H9 (cell line): ENCODE results near the gene PRKCA. TPM values are rescaled to one million over a fixed set of nuclear protein-coding genes. Genes with fewer than 3 reads are reported as not detected.

Source experiments
- DNase-seq: peaks from one replicate; pipeline ENCODE4 v3.0.0-alpha.2; 2017
- H2AFZ ChIP-seq: one replicate; pipeline ENCODE4 v1.6.1; 2013; ENCODE audit warnings: mild to moderate bottlenecking, low read length, control low read depth, moderate library complexity
- H2AK5ac ChIP-seq: 2 replicates; pipeline ENCODE4 v1.6.1; 2013; ENCODE audit warnings: low read length, control low read depth, mixed read lengths; ENCODE audit not compliant: insufficient read length
- H2BK120ac ChIP-seq: one replicate; pipeline ENCODE4 v1.6.1; 2013; ENCODE audit warnings: low read depth, mild to moderate bottlenecking, low read length, control low read depth, inconsistent platforms; ENCODE audit not compliant: poor library complexity, severe bottlenecking
- H2BK12ac ChIP-seq: 2 replicates; pipeline ENCODE4 v1.6.1; 2013; ENCODE audit warnings: low read length, control low read depth, mixed read lengths, low read depth; ENCODE audit not compliant: insufficient read length
- H2BK15ac ChIP-seq: 2 replicates; pipeline ENCODE4 v1.6.1; 2013; ENCODE audit warnings: low read depth, low read length, control low read depth
- H2BK20ac ChIP-seq: one replicate; pipeline ENCODE4 v1.6.1; 2013; ENCODE audit warnings: low read depth, mild to moderate bottlenecking, low read length, control low read depth, inconsistent platforms; ENCODE audit not compliant: poor library complexity, severe bottlenecking
- H2BK5ac ChIP-seq: 2 replicates; pipeline ENCODE4 v1.6.1; 2013; ENCODE audit warnings: low read length, control low read depth, mixed read lengths; ENCODE audit not compliant: insufficient read length
- H3K14ac ChIP-seq: 2 replicates; pipeline ENCODE4 v1.6.1; 2013; ENCODE audit warnings: low read length, control low read depth; ENCODE audit not compliant: insufficient read depth
- H3K18ac ChIP-seq: 2 replicates; pipeline ENCODE4 v1.6.1; 2013; ENCODE audit warnings: low read depth, mild to moderate bottlenecking, mixed read lengths, low read length, control low read depth; ENCODE audit not compliant: insufficient read length
- H3K23ac ChIP-seq: 2 replicates; pipeline ENCODE4 v1.6.1; 2013; ENCODE audit warnings: low read length, control low read depth, mixed read lengths, low read depth; ENCODE audit not compliant: insufficient read length
- H3K23me2 ChIP-seq: 2 replicates; pipeline ENCODE4 v1.6.1; 2013; ENCODE audit warnings: low read depth, mild to moderate bottlenecking, mixed read lengths, low read length, control low read depth; ENCODE audit not compliant: insufficient read length, poor library complexity, severe bottlenecking
- H3K27ac ChIP-seq: 2 replicates; pipeline ENCODE4 v1.5.1; 2013; ENCODE audit warnings: low read length, control low read depth, mixed read lengths, low read depth; ENCODE audit not compliant: insufficient read length
- H3K27me3 ChIP-seq: 2 replicates; pipeline ENCODE4 v1.6.1; 2013; ENCODE audit warnings: low read length, control low read depth, inconsistent platforms; ENCODE audit not compliant: insufficient read depth
- H3K4ac ChIP-seq: 2 replicates; pipeline ENCODE4 v1.6.1; 2013; ENCODE audit warnings: low read depth, mild to moderate bottlenecking, control low read depth, inconsistent platforms, low read length, moderate library complexity
- H3K4me1 ChIP-seq: 2 replicates; pipeline ENCODE4 v1.6.1; 2013; ENCODE audit warnings: low read length, control low read depth, inconsistent platforms; ENCODE audit not compliant: insufficient read depth
- H3K4me2 ChIP-seq: 2 replicates; pipeline ENCODE4 v1.6.1; 2013; ENCODE audit warnings: low read length, control low read depth, mixed read lengths; ENCODE audit not compliant: insufficient read length, insufficient read depth
- H3K56ac ChIP-seq: 2 replicates; pipeline ENCODE4 v1.6.1; 2013; ENCODE audit warnings: low read depth, mild to moderate bottlenecking, mixed read lengths, low read length, control low read depth; ENCODE audit not compliant: insufficient read length
- H3K79me1 ChIP-seq: 2 replicates; pipeline ENCODE4 v1.6.1; 2013; ENCODE audit warnings: low read depth, mild to moderate bottlenecking, moderate library complexity, low read length, control low read depth, inconsistent platforms; ENCODE audit not compliant: insufficient read depth, poor library complexity, severe bottlenecking
- H3K79me2 ChIP-seq: 2 replicates; pipeline ENCODE4 v1.6.1; 2013; ENCODE audit warnings: low read length, control low read depth, inconsistent platforms; ENCODE audit not compliant: insufficient read depth
- H3K9ac ChIP-seq: 2 replicates; pipeline ENCODE4 v1.6.1; 2013; ENCODE audit warnings: low read length, control low read depth, mixed read lengths; ENCODE audit not compliant: insufficient read length; ENCODE audit errors: extremely low read depth
- H3K9me3 ChIP-seq: one replicate; pipeline ENCODE4 v1.6.1; 2013; ENCODE audit warnings: low read depth, low read length, inconsistent platforms; ENCODE audit not compliant: control insufficient read depth
- H3T11ph ChIP-seq: one replicate; pipeline ENCODE4 v1.6.1; 2013; ENCODE audit warnings: mild to moderate bottlenecking, low read length, control low read depth, inconsistent platforms
- H4K20me1 ChIP-seq: one replicate; pipeline ENCODE4 v1.6.1; 2013; ENCODE audit not compliant: control insufficient read depth, insufficient read length, insufficient read depth
- H4K5ac ChIP-seq: 2 replicates; pipeline ENCODE4 v1.6.1; 2013; ENCODE audit warnings: low read depth, mild to moderate bottlenecking, mixed read lengths, low read length, control low read depth; ENCODE audit not compliant: insufficient read length
- H4K8ac ChIP-seq: replicated peaks from 2 replicates; pipeline ENCODE4 v1.6.1; 2013; ENCODE audit warnings: low read length, control low read depth, mixed read lengths, low read depth; ENCODE audit not compliant: insufficient read length
- H4K91ac ChIP-seq: 2 replicates; pipeline ENCODE4 v1.6.1; 2013; ENCODE audit warnings: low read depth, mild to moderate bottlenecking, moderate library complexity, mixed read lengths, low read length, control low read depth; ENCODE audit not compliant: insufficient read length
- H3K27ac Mint-ChIP-seq, 3 experiments: 2 replicates in 2 of 3; 3 replicates in 1 of 3; pipeline ENCODE4 v1.8.0; 2020 to 2021; ENCODE audit warnings: mixed read lengths in 3 of 3, mild to moderate bottlenecking in 1 of 3, moderate library complexity in 1 of 3
- H3K27me3 Mint-ChIP-seq: 2 replicates; pipeline ENCODE4 v1.8.0; 2021; ENCODE audit warnings: low read depth, mild to moderate bottlenecking, moderate library complexity, mixed read lengths
- H3K36me3 Mint-ChIP-seq, 3 experiments: 2 replicates in 2 of 3; 3 replicates in 1 of 3; pipeline ENCODE4 v1.8.0; 2020 to 2021; ENCODE audit warnings: low read depth in 3 of 3, mixed read lengths in 3 of 3; ENCODE audit not compliant: insufficient read depth in 1 of 3
- H3K4me1 Mint-ChIP-seq, 2 experiments: 2 replicates each; pipeline ENCODE4 v1.8.0; 2020; ENCODE audit warnings: mixed read lengths in 2 of 2
- H3K4me3 Mint-ChIP-seq, 2 experiments: 2 replicates in 1 of 2; 3 replicates in 1 of 2; pipeline ENCODE4 v1.8.0; 2020 to 2021; ENCODE audit warnings: mild to moderate bottlenecking in 2 of 2, mixed read lengths in 2 of 2, moderate library complexity in 1 of 2
- H3K9me3 Mint-ChIP-seq, 2 experiments: 2 replicates in 1 of 2; 3 replicates in 1 of 2; pipeline ENCODE4 v1.8.0; 2020; ENCODE audit warnings: mild to moderate bottlenecking in 2 of 2, mixed read lengths in 2 of 2, moderate library complexity in 1 of 2
- CTCF ChIP-seq: fragments of 200-600 bp; sonication (generic); conservative IDR thresholded peaks from 3 replicates; pipeline ENCODE4 v1.8.0; 2021; ENCODE audit warnings: antibody characterized with exemption, mild to moderate bottlenecking
- WGBS: extraction: QIAGEN DNeasy Blood & Tissue Kit; methylation state at CpG from one replicate; pipeline ENCODE4 v1.1.7; 2013; ENCODE audit warnings: missing lambda C conversion rate, low lambda C conversion rate, mixed read lengths; ENCODE audit not compliant: insufficient read length; ENCODE audit errors: extremely low coverage; 5-methylcytosine and 5-hydroxymethylcytosine counted together
- total RNA-seq: library from RNA; stranded (reverse); gene quantifications from 2 replicates; pipeline ENCODE4 v1.2.1, GENCODE V29; 2021

Gene PRKCA
- total RNA-seq, 1 experiment from 2014 or later = 10.5 TPM

- Histone ChIP-seq H2BK15ac (no peak overlapping the region), H3K9ac (no peak overlapping the region), H3K18ac (no peak overlapping the region), H3T11ph (no peak overlapping the region), H4K5ac (no peak overlapping the region), H3K4me2 (no peak overlapping the region), H3K23me2 (no peaks in the 10 kb centered on the region), H2BK120ac (no peak overlapping the region), H3K79me2 (no peaks in the 10 kb centered on the region), H3K23ac (no peak overlapping the region), H3K27me3 (no peaks in the 10 kb centered on the region), H2BK20ac (no peak overlapping the region), H3K27ac (no peak overlapping the region), H2BK12ac (no peak overlapping the region), H2BK5ac (no peak overlapping the region), H3K79me1 (no peaks in the 10 kb centered on the region), H4K91ac (no peak overlapping the region), H2AK5ac (no peak overlapping the region), H3K9me3 (no peaks in the 10 kb centered on the region), H3K4ac (no peak overlapping the region), H4K20me1 (no peaks in the 10 kb centered on the region), H3K56ac (no peak overlapping the region), H2AFZ (no peak overlapping the region), H3K14ac (no peak overlapping the region), H4K8ac (no peak overlapping the region), H3K4me1 (no peaks in the 10 kb centered on the region)
- WGBS = no CpG with 5 or more reads among the region's 6 CpGs
- Mint-ChIP-seq H3K4me1 (no peaks in the 10 kb centered on the region), H3K27ac (no peak overlapping the region), H3K9me3 (no peaks in the 10 kb centered on the region), H3K4me3 (no peak overlapping the region), H3K27me3 (no peaks in the 10 kb centered on the region), H3K36me3 (no peaks in the 10 kb centered on the region)
- no peak for TF ChIP-seq CTCF
- DNase-seq = no peak
These were observed 316.8 kb downstream of the PRKCA start for GRCh38 chr17:66619206-66619605.
